GM18505 (cell line): ENCODE data around the gene LRRTM4.

Experiments used
- ATAC-seq: cut with Tn5 transposase; IDR thresholded peaks from one replicate; pipeline ENCODE4 v1.9.1; 2021; ENCODE audit not compliant: unreplicated experiment
- POLR2A ChIP-seq: IDR thresholded peaks from 4 replicates; pipeline ENCODE4 v1.6.1; 2011; ENCODE audit warnings: borderline replicate concordance; ENCODE audit not compliant: insufficient read depth, insufficient read length; ENCODE audit errors: extremely low read depth

LRRTM4 gene

GRCh38 chr2:77325395-77325794, 196.8 kb downstream of the LRRTM4 start:
- TF ChIP-seq POLR2A: no peak
- no peak for ATAC-seq

- no peak for ATAC-seq
- TF ChIP-seq POLR2A: no peak
These were observed 199.7 kb downstream of the LRRTM4 start for GRCh38 chr2:77322431-77322830.

GRCh38 chr2:77314721-77315120, 207.5 kb downstream of the LRRTM4 start:
- ATAC-seq: no peak
- TF ChIP-seq POLR2A: no peak

- no peak for TF ChIP-seq POLR2A
- no peak for ATAC-seq
These were observed 211.8 kb downstream of the LRRTM4 start for GRCh38 chr2:77310416-77310815.

- no peak for ATAC-seq
- TF ChIP-seq POLR2A: no peak
These were observed 212.5 kb downstream of the LRRTM4 start for GRCh38 chr2:77309725-77310124.

- no peak for ATAC-seq
- no peak for TF ChIP-seq POLR2A
These were observed 220.7 kb downstream of the LRRTM4 start for GRCh38 chr2:77301441-77301840.

GRCh38 chr2:77296791-77297190, 225.4 kb downstream of the LRRTM4 start:
- no peak for ATAC-seq

GRCh38 chr2:77294474-77294873, 227.7 kb downstream of the LRRTM4 start:
- no peak for ATAC-seq

More at GRCh38 chr2:77296791-77297190, 225.4 kb downstream of the LRRTM4 start:
- TF ChIP-seq POLR2A: no peak

GRCh38 chr2:77284353-77284752, 237.8 kb downstream of the LRRTM4 start:
- no peak for TF ChIP-seq POLR2A
- ATAC-seq: no peak

More at GRCh38 chr2:77294474-77294873, 227.7 kb downstream of the LRRTM4 start:
- TF ChIP-seq POLR2A: no peak

- ATAC-seq: no peak
These were observed 250.9 kb downstream of the LRRTM4 start for GRCh38 chr2:77271262-77271661.

GRCh38 chr2:77270433-77270832, 251.7 kb downstream of the LRRTM4 start:
- no peak for TF ChIP-seq POLR2A
- no peak for ATAC-seq

More at GRCh38 chr2:77271262-77271661, 250.9 kb downstream of the LRRTM4 start:
- no peak for TF ChIP-seq POLR2A

GRCh38 chr2:77268626-77269025, 253.6 kb downstream of the LRRTM4 start:
- ATAC-seq: no peak
- no peak for TF ChIP-seq POLR2A

GRCh38 chr2:77232909-77233425, 289.2 kb downstream of the LRRTM4 start:
- no peak for TF ChIP-seq POLR2A
- ATAC-seq: no peak

- TF ChIP-seq POLR2A: no peak
- no peak for ATAC-seq
These were observed 293.8 kb downstream of the LRRTM4 start for GRCh38 chr2:77228391-77228790.

GRCh38 chr2:77210725-77211124, 311.5 kb downstream of the LRRTM4 start:
- no peak for ATAC-seq
- TF ChIP-seq POLR2A: no peak
